IMR-90 (cell line): ENCODE measurements around the gene HMGN4. TPM values are rescaled to one million over a fixed set of nuclear protein-coding genes. Genes with fewer than 3 reads are reported as not detected.
A peak's percentile ranks its signal among the peaks of the same experiment; 100 is the strongest.

Experiments used
- ATAC-seq: fragments of 200-7000 bp; cut with Tn5 transposase; 2 replicates; pipeline ENCODE4 v1.9.1; 2020; ENCODE audit warnings: low read depth, mild to moderate bottlenecking, moderate library complexity
- BruUV-seq: library from RNA; stranded (reverse); fragments of 400-500 nt; replicated peaks from 2 replicates; lab custom pipeline; 2021; lab: Mats Ljungman, UMichigan
- CTCF ChIA-PET: fragments of 300-600 bp; formaldehyde crosslinking; extraction: SDS; loops from one replicate; lab custom pipeline; 2021; ENCODE audit warnings: antibody characterized with exemption; lab: Yijun Ruan, JAX
- POLR2A ChIA-PET: fragments of 300-600 bp; sonication (Branson Sonifier 250); formaldehyde crosslinking; loops from one replicate; lab custom pipeline; 2022; ENCODE audit warnings: antibody characterized with exemption; ENCODE audit not compliant: unreplicated experiment; lab: Charles Lee
- DNase-seq: peaks from one replicate; pipeline ENCODE4 v3.0.0; 2013
- H2AFZ ChIP-seq: replicated peaks from 2 replicates; pipeline ENCODE3; 2013; ENCODE audit warnings: low read length, mild to moderate bottlenecking; ENCODE audit not compliant: poor library complexity
- H2AK5ac ChIP-seq: 2 replicates; pipeline ENCODE4 v1.6.1; 2013; ENCODE audit warnings: low read depth, low read length, inconsistent platforms
- H2AK9ac ChIP-seq: replicated peaks from 2 replicates; pipeline ENCODE3; 2013; ENCODE audit warnings: mild to moderate bottlenecking, low read depth, low read length, moderate library complexity; ENCODE audit not compliant: poor library complexity
- H2BK120ac ChIP-seq: 2 replicates; pipeline ENCODE4 v1.6.1; 2013; ENCODE audit warnings: low read depth, low read length, inconsistent platforms
- H2BK15ac ChIP-seq: 3 replicates; pipeline ENCODE4 v1.6.1; 2013; ENCODE audit warnings: low read depth, low read length, inconsistent platforms
- H2BK20ac ChIP-seq: 2 replicates; pipeline ENCODE4 v1.6.1; 2013; ENCODE audit warnings: low read depth, mild to moderate bottlenecking, inconsistent platforms, low read length, moderate library complexity
- H2BK5ac ChIP-seq: 2 replicates; pipeline ENCODE4 v1.6.1; 2013; ENCODE audit warnings: mild to moderate bottlenecking, low read depth, low read length, inconsistent platforms; ENCODE audit not compliant: poor library complexity, severe bottlenecking
- H3K14ac ChIP-seq: replicated peaks from 2 replicates; pipeline ENCODE4 v1.6.1; 2013; ENCODE audit warnings: low read depth, low read length, inconsistent platforms
- H3K18ac ChIP-seq: 2 replicates; pipeline ENCODE4 v1.6.1; 2013; ENCODE audit warnings: low read depth, low read length, control low read depth
- H3K23ac ChIP-seq: 2 replicates; pipeline ENCODE4 v1.6.1; 2013; ENCODE audit warnings: low read depth, low read length, inconsistent platforms
- H3K27ac ChIP-seq: 2 replicates; pipeline ENCODE4 v1.5.1; 2013; ENCODE audit warnings: mild to moderate bottlenecking, control low read depth, low read length; ENCODE audit not compliant: insufficient read depth
- H3K27me3 ChIP-seq: 2 replicates; pipeline ENCODE4 v1.6.1; 2013; ENCODE audit warnings: low read length; ENCODE audit not compliant: control insufficient read depth, insufficient read depth
- H3K36me3 ChIP-seq: 2 replicates; pipeline ENCODE4 v1.6.1; 2013; ENCODE audit warnings: low read length, mixed read lengths; ENCODE audit not compliant: control insufficient read depth, insufficient read depth
- H3K4ac ChIP-seq: 2 replicates; pipeline ENCODE4 v1.6.1; 2013; ENCODE audit warnings: low read depth, low read length, inconsistent platforms
- H3K4me1 ChIP-seq: 2 replicates; pipeline ENCODE4 v1.6.1; 2013; ENCODE audit warnings: low read length, mixed read lengths; ENCODE audit not compliant: control insufficient read depth, insufficient read depth
- H3K4me2 ChIP-seq: 2 replicates; pipeline ENCODE4 v1.6.1; 2013; ENCODE audit warnings: low read depth, mild to moderate bottlenecking, control low read depth, low read length, moderate library complexity
- H3K4me3 ChIP-seq: 2 replicates; pipeline ENCODE4 v1.5.1; 2013; ENCODE audit warnings: low read depth, mild to moderate bottlenecking, control low read depth, low read length, moderate library complexity; ENCODE audit not compliant: insufficient read depth
- H3K56ac ChIP-seq: 2 replicates; pipeline ENCODE4 v1.6.1; 2013; ENCODE audit warnings: low read length, inconsistent platforms; ENCODE audit not compliant: insufficient read depth; ENCODE audit errors: extremely low read depth
- H3K79me1 ChIP-seq, 2 experiments: 2 replicates each; pipeline ENCODE4 v1.6.1; 2013; ENCODE audit warnings: low read length in 2 of 2, inconsistent platforms in 1 of 2, low read depth in 1 of 2
- H3K9ac ChIP-seq: 2 replicates; pipeline ENCODE4 v1.6.1; 2013; ENCODE audit warnings: low read depth, low read length, control low read depth
- H3K9me1 ChIP-seq: 2 replicates; pipeline ENCODE4 v1.6.1; 2013; ENCODE audit warnings: low read length, inconsistent platforms; ENCODE audit not compliant: insufficient read depth
- H3K9me3 ChIP-seq: 2 replicates; pipeline ENCODE4 v1.6.1; 2013; ENCODE audit warnings: low read length; ENCODE audit not compliant: control insufficient read depth, insufficient read depth
- H4K20me1 ChIP-seq: 2 replicates; pipeline ENCODE4 v1.6.1; 2013; ENCODE audit warnings: low read length, inconsistent platforms; ENCODE audit not compliant: insufficient read depth
- H4K5ac ChIP-seq: 2 replicates; pipeline ENCODE4 v1.6.1; 2013; ENCODE audit warnings: mild to moderate bottlenecking, low read depth, low read length, control low read depth
- H4K8ac ChIP-seq, 2 experiments: 2 replicates each; pipeline ENCODE4 v1.6.1; 2013; ENCODE audit warnings: low read depth in 2 of 2, low read length in 2 of 2, control low read depth in 1 of 2, inconsistent platforms in 1 of 2
- H4K91ac ChIP-seq: 2 replicates; pipeline ENCODE4 v1.6.1; 2013; ENCODE audit warnings: low read depth, low read length, inconsistent platforms; ENCODE audit not compliant: insufficient read depth
- MAZ ChIP-seq: IDR thresholded peaks from 2 replicates; pipeline ENCODE4 v1.6.1; 2012; ENCODE audit warnings: low read depth, mild to moderate bottlenecking, low read length, improper control_type of control experiment, moderate library complexity, borderline replicate concordance
- MXI1 ChIP-seq: IDR thresholded peaks from 2 replicates; pipeline ENCODE4 v1.6.1; 2012; ENCODE audit warnings: low read depth, mild to moderate bottlenecking, low read length, moderate library complexity, borderline replicate concordance
- POLR2A ChIP-seq: IDR thresholded peaks from 2 replicates; pipeline ENCODE4 v1.6.1; 2012; ENCODE audit warnings: mild to moderate bottlenecking, low read depth, low read length
- WGBS, 2 experiments: methylation state at CpG; one replicate each; pipeline versions ENCODE4 v1.1.5 to v1.1.7; 2013; ENCODE audit warnings: missing lambda C conversion rate in 2 of 2; ENCODE audit not compliant: insufficient read length in 1 of 2; ENCODE audit errors: extremely low coverage in 2 of 2; 5-methylcytosine and 5-hydroxymethylcytosine counted together
- dilution Hi-C: fragments of 300-500 bp; cut with HindIII; formaldehyde crosslinking; loops from one replicate; pipeline ENCODE4 v1.14.3; 2018; ENCODE audit warnings: low sequenced_read_pairs; ENCODE audit not compliant: unreplicated experiment
- in situ Hi-C: fragments of 300-500 bp; cut with MboI; formaldehyde crosslinking; loops from 3 replicates; pipeline ENCODE4 v1.14.3; 2019; ENCODE audit warnings: low sequenced_read_pairs, inconsistent platforms, mixed read lengths
- intact Hi-C: fragments of 100-400 bp; cut with micrococcal nuclease; formaldehyde crosslinking; loops from 2 replicates; pipeline ENCODE4 v1.10.0; 2022
- polyA plus RNA-seq, 3 experiments: library from polyadenylated mRNA; depleted of rRNA; stranded (reverse); fragments of >200 nt; gene quantifications; 2 replicates each; pipeline ENCODE4 v1.2.3, GENCODE V29; 2012; ENCODE audit warnings: low replicate concordance in 1 of 3
- total RNA-seq: library from RNA; depleted of rRNA; stranded (reverse); fragments of >200 nt; gene quantifications from 2 replicates; pipeline ENCODE4 v1.2.3, GENCODE V29; 2012
- TF ChIP-seq, protein P1 (sequence below): conservative IDR thresholded peaks from 2 replicates; pipeline ENCODE4 v1.5.1; 2012; ENCODE audit warnings: mild to moderate bottlenecking, low read depth, low read length, improper control_type of control experiment

Gene HMGN4
- total and polyA plus RNA-seq, 2 of the 4 experiments (the other 2 are of a cell fraction): 46.4 to 50.2 TPM

DNA sequence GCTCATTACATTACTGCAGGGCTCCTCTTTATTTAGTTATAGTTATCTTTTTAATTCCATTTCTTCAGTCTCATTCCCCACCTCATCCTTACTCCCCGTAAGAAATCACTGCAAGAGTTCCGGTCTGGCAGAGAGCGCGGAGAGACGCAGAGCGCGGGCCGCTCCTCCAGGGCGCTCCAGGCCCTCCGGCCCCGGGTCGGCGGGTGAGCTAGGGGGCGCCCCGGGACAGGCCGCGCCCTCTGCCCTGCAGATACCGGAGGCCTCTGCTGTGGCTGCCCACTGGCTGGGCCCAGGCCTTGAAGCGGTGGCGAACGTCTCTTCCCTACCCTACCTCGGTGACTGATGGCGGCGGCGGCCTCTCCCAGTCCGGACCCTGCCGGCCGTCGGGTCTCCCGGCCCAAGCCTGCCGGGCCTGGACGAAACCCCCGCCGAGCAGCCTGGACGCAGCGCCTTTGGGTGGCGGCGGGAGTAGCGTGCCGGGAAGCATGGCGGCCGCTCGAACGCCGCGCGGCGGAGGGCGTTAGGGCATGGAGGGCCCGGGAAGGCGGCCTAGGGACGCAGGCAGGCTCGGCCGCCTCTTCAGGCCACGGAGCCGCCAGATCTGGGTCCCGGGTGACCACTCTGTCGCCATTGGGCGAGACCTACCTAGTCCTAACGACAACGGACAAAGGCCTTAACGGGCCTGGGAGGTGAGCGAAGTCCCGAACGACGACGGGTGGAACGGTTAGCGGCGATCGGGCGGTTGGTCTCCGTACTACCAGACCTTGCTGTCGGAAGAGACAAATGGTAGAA lies 16.4 kb upstream of the HMGN4 start:
- Histone ChIP-seq H3K18ac (peak overlapping the region; percentile 88), H3K9ac (peak overlapping the region; percentile 73), H3K4me2 (peak overlapping the region; percentile 79), H3K27ac (peak overlapping the region; percentile 91), H2BK120ac (peak overlapping the region; percentile 83), H3K9me3 (no peaks in the 10 kb centered on the region), H2BK15ac (peak overlapping the region; percentile 61; the same call in 1 of the 3 replicates), H3K4ac (peak overlapping the region; percentile 90), H2AK9ac (peak overlapping the region; percentile 95), H2AK5ac (peak overlapping the region; percentile 27), H4K8ac (peak overlapping the region; percentile 94 to 100), H3K79me1 (peaks cover 0 to 7% of the 10 kb centered on the region in 2 experiments; a peak in 2 of 4 replicates), H3K4me1 (peaks cover 5% of the 10 kb centered on the region; the same call in 1 of the 2 replicates), H4K20me1 (no peaks in the 10 kb centered on the region), H2BK5ac (peak overlapping the region; percentile 85), H3K27me3 (no peaks in the 10 kb centered on the region), H2AFZ (peak overlapping the region; percentile 96), H4K5ac (peak overlapping the region; percentile 96), H2BK20ac (peak overlapping the region; percentile 16; the same call in 1 of the 2 replicates), H3K56ac (peak overlapping the region; percentile 85), H3K4me3 (peak overlapping the region; percentile 60), H3K9me1 (peaks cover 2% of the 10 kb centered on the region; the same call in 1 of the 2 replicates), H4K91ac (peak overlapping the region; percentile 82), H3K36me3 (no peaks in the 10 kb centered on the region), H3K23ac (peak overlapping the region; percentile 87), H3K14ac (peak overlapping the region; percentile 91)
- no TSS peak for BruUV-seq
- peak; percentile 81 for ATAC-seq
- in situ Hi-C loops: no loop called here
- ChIA-PET CTCF (no interaction called here), POLR2A (no interaction called here)
- dilution Hi-C loops: no loop called here
- 6% methylated on average over 11 of the region's 74 CpGs; no CpG with 5 or more reads in 1 of the 2 experiments for WGBS, 2 experiments
- TF ChIP-seq, protein P1, sequence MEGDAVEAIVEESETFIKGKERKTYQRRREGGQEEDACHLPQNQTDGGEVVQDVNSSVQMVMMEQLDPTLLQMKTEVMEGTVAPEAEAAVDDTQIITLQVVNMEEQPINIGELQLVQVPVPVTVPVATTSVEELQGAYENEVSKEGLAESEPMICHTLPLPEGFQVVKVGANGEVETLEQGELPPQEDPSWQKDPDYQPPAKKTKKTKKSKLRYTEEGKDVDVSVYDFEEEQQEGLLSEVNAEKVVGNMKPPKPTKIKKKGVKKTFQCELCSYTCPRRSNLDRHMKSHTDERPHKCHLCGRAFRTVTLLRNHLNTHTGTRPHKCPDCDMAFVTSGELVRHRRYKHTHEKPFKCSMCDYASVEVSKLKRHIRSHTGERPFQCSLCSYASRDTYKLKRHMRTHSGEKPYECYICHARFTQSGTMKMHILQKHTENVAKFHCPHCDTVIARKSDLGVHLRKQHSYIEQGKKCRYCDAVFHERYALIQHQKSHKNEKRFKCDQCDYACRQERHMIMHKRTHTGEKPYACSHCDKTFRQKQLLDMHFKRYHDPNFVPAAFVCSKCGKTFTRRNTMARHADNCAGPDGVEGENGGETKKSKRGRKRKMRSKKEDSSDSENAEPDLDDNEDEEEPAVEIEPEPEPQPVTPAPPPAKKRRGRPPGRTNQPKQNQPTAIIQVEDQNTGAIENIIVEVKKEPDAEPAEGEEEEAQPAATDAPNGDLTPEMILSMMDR: 0 out of 2 replicates have a peak, but pooled peaks have one; percentile 13
- TF ChIP-seq POLR2A: peak; percentile 37; the same call in 1 of the 2 replicates
- TF ChIP-seq MXI1: no peak
- TF ChIP-seq MAZ: peak; percentile 7; the same call in 1 of the 2 replicates
- intact Hi-C loops: loop anchor here (1.0 to 5.0 kb wide), 4 partner anchors 16 to 99 kb away; no protein-coding TSS in a partner anchor
- DNase-seq: peak; percentile 64
